Mesothelial cell of epicardium (in vitro differentiated cells): ENCODE results near the gene HIPK3. TPM values are rescaled to one million over a fixed set of nuclear protein-coding genes. Genes with fewer than 3 reads are reported as not detected.

ENCODE experiments used
- DNase-seq, 2 experiments: peaks; one replicate each; pipeline ENCODE4 v3.0.0; 2021; ENCODE audit warnings: low spot score in 2 of 2; ENCODE audit not compliant: unreplicated experiment in 2 of 2
- H3K27ac Mint-ChIP-seq: 2 replicates; pipeline ENCODE4 v1.8.0; 2021; ENCODE audit warnings: mixed read lengths
- H3K27me3 Mint-ChIP-seq: 2 replicates; pipeline ENCODE4 v1.8.0; 2021; ENCODE audit warnings: low read depth, mixed read lengths
- H3K36me3 Mint-ChIP-seq: 2 replicates; pipeline ENCODE4 v1.8.0; 2021; ENCODE audit warnings: mixed read lengths
- H3K4me1 Mint-ChIP-seq: 2 replicates; pipeline ENCODE4 v1.8.0; 2021; ENCODE audit warnings: mixed read lengths
- H3K4me3 Mint-ChIP-seq: 2 replicates; pipeline ENCODE4 v1.8.0; 2021; ENCODE audit warnings: mild to moderate bottlenecking, moderate library complexity, mixed read lengths
- H3K9me3 Mint-ChIP-seq: 2 replicates; pipeline ENCODE4 v1.8.0; 2021; ENCODE audit warnings: mixed read lengths
- total RNA-seq: library from RNA; stranded (reverse); gene quantifications from 3 replicates; pipeline ENCODE4 v1.2.1, GENCODE V29; 2021
- TF ChIP-seq, protein P1 (sequence below): fragments of 200-600 bp; sonication (generic); IDR thresholded peaks from one replicate; pipeline ENCODE4 v1.5.0; 2021; ENCODE audit warnings: antibody characterized with exemption; ENCODE audit not compliant: unreplicated experiment

HIPK3 gene
- total RNA-seq, 1 donor from 2014 or later: 73.3 TPM

DNA sequence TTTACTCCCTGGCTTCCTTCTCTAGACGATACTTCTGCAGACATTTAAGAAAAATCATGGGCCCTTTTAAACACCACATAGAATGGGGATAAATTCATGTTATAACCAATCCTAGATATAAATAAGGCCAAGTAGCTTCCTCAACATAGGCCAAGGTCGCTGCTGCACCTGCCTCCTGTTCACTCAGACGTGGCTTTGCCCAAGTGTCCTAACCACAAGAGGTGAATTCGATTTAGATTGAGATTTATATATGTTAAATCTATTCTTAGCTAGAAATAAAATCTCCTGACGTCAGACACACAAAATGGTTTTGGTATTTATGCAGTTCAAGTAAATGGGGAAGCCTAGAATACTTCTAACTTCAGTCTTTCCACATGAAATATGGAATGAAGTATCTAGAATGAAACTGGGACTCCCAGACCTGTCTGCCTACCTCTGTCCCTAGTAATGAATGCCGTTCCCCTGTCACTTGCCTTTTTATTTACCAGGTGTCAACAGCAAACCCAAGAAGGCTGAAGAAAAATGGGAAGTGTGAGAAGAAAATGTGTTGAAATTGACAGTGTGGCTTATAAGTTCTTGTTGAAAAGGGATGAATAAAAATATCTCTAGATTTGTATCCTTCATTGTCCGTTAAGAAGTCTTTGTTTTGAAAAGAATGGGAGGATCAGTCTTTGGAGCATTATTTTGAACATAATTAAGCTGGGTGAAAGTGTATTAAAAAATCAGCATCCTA is 131.8 kb downstream of the HIPK3 start:
- Mint-ChIP-seq H3K9me3 (peaks cover 10% of the 10 kb centered on the region), H3K27ac (no peak overlapping the region), H3K4me3 (no peak overlapping the region), H3K27me3 (peaks cover 30% of the 10 kb centered on the region), H3K4me1 (no peaks in the 10 kb centered on the region), H3K36me3 (no peaks in the 10 kb centered on the region)
- DNase-seq: no peak
- TF ChIP-seq, protein P1, sequence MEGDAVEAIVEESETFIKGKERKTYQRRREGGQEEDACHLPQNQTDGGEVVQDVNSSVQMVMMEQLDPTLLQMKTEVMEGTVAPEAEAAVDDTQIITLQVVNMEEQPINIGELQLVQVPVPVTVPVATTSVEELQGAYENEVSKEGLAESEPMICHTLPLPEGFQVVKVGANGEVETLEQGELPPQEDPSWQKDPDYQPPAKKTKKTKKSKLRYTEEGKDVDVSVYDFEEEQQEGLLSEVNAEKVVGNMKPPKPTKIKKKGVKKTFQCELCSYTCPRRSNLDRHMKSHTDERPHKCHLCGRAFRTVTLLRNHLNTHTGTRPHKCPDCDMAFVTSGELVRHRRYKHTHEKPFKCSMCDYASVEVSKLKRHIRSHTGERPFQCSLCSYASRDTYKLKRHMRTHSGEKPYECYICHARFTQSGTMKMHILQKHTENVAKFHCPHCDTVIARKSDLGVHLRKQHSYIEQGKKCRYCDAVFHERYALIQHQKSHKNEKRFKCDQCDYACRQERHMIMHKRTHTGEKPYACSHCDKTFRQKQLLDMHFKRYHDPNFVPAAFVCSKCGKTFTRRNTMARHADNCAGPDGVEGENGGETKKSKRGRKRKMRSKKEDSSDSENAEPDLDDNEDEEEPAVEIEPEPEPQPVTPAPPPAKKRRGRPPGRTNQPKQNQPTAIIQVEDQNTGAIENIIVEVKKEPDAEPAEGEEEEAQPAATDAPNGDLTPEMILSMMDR: no peak

DNA sequence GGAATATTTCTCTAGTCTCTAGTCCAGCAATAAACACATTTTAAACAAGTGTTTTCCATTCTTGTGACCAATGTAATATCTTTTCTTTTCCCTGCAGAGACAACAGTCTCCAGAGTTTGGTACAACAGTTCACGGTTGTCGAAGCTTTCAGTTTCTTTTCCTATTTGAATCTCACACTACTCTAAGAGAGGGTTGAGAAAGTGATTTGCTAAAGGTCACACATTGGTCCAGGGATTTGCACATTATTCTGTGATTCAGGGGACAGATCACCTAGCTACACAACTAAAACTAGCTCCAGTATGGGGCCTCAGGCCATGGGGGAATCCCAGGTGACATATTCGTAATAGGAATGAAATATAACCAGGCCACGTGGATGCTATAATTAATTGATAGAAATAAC is 132.5 kb downstream of the HIPK3 start:
- peaks cover 26% of the 10 kb centered on the region for H3K27me3 Mint-ChIP-seq
- no peaks in the 10 kb centered on the region for H3K4me1 Mint-ChIP-seq
- DNase-seq: no peak
- peaks cover 10% of the 10 kb centered on the region for H3K9me3 Mint-ChIP-seq
- H3K27ac Mint-ChIP-seq: no peak overlapping the region
- H3K36me3 Mint-ChIP-seq: no peaks in the 10 kb centered on the region
- TF ChIP-seq, protein P1: no peak
- H3K4me3 Mint-ChIP-seq: no peak overlapping the region

DNA sequence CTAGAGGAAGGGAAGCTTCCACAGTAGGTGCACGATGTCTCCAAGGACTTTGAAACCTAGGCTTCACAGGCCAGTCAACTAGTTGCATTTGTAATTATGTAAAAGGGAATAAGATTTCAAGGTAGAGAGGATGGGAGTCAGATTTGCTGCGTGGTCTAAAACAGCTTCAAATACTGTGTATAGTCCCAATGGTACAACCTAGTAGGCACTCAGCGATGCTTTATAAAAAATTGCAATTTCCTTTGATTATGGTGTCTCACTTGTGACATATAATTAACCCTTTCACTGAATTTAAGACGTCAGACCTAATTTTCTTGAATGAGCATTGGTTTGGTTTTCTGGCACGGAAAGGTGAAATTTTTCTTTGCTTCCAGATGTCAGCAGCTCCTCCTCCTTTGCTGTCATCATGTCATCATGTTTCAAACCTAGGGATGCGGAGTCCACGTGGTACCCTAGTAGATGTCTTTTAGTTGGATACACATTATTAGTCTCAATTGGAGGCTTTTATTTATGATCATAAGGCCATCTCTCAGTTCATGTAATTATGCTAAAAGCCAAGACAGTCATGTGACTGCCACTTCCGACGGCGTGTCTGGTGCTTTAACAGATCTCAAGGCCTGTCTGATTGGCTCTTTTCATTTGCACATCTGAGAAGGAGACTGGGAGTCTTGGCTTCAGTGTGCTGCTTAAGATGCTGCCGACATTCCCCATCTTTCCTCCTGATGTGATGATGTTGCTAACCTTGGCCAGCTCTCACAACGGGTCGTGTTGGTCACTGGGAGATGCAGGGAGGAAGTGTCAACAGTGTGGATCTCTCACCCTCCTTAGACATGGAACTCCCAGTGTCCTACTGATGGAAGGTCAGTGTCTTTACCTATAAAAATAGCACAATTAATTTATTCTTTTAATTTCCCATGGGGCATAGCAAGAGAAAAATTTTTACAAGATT is 134.0 kb downstream of the HIPK3 start:
- Mint-ChIP-seq H3K36me3 (no peaks in the 10 kb centered on the region), H3K9me3 (no peaks in the 10 kb centered on the region), H3K4me1 (no peaks in the 10 kb centered on the region), H3K27me3 (peaks cover 34% of the 10 kb centered on the region), H3K4me3 (no peak overlapping the region), H3K27ac (no peak overlapping the region)
- no peak for DNase-seq
- TF ChIP-seq, protein P1: no peak

DNA sequence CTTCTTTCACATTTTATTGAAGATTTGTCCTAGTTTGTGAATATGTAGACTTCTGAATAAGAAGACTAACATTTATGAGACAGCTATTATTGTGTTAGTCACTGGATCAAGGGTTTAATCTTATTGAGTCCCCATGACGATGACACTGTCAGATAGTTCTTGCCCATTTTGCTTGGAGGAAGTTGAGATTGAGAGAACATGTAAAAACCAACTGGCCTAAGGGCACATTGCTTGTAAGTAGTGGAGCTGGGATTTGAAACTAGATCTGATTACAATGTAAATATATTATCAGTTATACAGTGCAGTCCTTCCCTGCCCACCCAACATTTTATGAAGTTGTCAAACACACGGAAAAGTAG is 134.7 kb downstream of the HIPK3 start:
- Mint-ChIP-seq H3K4me3 (no peak overlapping the region), H3K27ac (no peak overlapping the region), H3K27me3 (peaks cover 34% of the 10 kb centered on the region), H3K4me1 (no peaks in the 10 kb centered on the region), H3K36me3 (no peaks in the 10 kb centered on the region), H3K9me3 (no peaks in the 10 kb centered on the region)
- no peak for DNase-seq
- TF ChIP-seq, protein P1: no peak

DNA sequence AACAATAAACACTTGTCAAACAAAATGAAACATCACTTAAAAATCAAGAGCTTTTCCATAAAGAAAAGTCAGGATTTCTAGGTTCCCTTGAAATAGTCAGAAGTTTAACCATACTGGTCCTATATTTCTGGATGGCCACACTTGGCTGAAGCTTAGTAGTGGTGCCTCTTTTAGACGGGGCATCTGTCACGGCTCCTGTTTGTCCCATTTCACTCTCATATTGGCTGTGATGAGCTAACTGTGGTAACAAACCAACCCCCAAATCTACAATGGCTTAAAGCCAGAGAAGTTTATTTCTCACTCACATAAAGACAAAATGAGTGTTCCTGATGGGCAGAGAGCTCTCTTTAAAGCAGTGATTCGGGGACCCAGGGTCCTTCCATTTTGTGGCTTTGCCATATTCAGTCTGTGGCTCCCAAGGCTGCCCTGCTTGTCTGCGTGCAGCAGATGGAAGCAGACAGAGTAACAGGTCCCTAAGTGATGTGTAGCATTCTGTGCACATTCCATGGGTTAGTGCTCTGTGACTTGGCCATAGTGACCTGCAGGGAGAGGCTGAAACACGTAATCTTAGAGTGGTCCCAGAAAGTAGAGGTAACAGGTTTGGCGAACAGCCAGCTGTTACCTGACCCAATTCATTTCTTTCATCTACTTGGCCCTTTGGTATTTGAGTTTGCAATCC is 137.4 kb downstream of the HIPK3 start:
- no peak overlapping the region for H3K4me3 Mint-ChIP-seq
- H3K9me3 Mint-ChIP-seq: no peaks in the 10 kb centered on the region
- TF ChIP-seq, protein P1: no peak
- no peaks in the 10 kb centered on the region for H3K36me3 Mint-ChIP-seq
- DNase-seq: no peak
- H3K27me3 Mint-ChIP-seq: peaks cover 31% of the 10 kb centered on the region
- no peak overlapping the region for H3K27ac Mint-ChIP-seq
- no peaks in the 10 kb centered on the region for H3K4me1 Mint-ChIP-seq
